IMR-90 (cell line): Measurements from ENCODE around the gene AP5B1. TPM values are rescaled to one million over a fixed set of nuclear protein-coding genes. Genes with fewer than 3 reads are reported as not detected.

Experiments
- ATAC-seq: fragments of 200-7000 bp; cut with Tn5 transposase; 2 replicates; pipeline ENCODE4 v1.9.1; 2020; ENCODE audit warnings: low read depth, mild to moderate bottlenecking, moderate library complexity
- BruUV-seq: library from RNA; stranded (reverse); fragments of 400-500 nt; replicated peaks from 2 replicates; lab custom pipeline; 2021; lab: Mats Ljungman, UMichigan
- CTCF ChIA-PET: fragments of 300-600 bp; formaldehyde crosslinking; extraction: SDS; loops from one replicate; lab custom pipeline; 2021; ENCODE audit warnings: antibody characterized with exemption; lab: Yijun Ruan, JAX
- POLR2A ChIA-PET: fragments of 300-600 bp; sonication (Branson Sonifier 250); formaldehyde crosslinking; loops from one replicate; lab custom pipeline; 2022; ENCODE audit warnings: antibody characterized with exemption; ENCODE audit not compliant: unreplicated experiment; lab: Charles Lee
- DNase-seq: peaks from one replicate; pipeline ENCODE4 v3.0.0; 2013
- H2AFZ ChIP-seq: replicated peaks from 2 replicates; pipeline ENCODE3; 2013; ENCODE audit warnings: low read length, mild to moderate bottlenecking; ENCODE audit not compliant: poor library complexity
- H2AK5ac ChIP-seq: 2 replicates; pipeline ENCODE4 v1.6.1; 2013; ENCODE audit warnings: low read depth, low read length, inconsistent platforms
- H2AK9ac ChIP-seq: replicated peaks from 2 replicates; pipeline ENCODE3; 2013; ENCODE audit warnings: mild to moderate bottlenecking, low read depth, low read length, moderate library complexity; ENCODE audit not compliant: poor library complexity
- H2BK120ac ChIP-seq: 2 replicates; pipeline ENCODE4 v1.6.1; 2013; ENCODE audit warnings: low read depth, low read length, inconsistent platforms
- H2BK15ac ChIP-seq: 3 replicates; pipeline ENCODE4 v1.6.1; 2013; ENCODE audit warnings: low read depth, low read length, inconsistent platforms
- H2BK20ac ChIP-seq: 2 replicates; pipeline ENCODE4 v1.6.1; 2013; ENCODE audit warnings: low read depth, mild to moderate bottlenecking, inconsistent platforms, low read length, moderate library complexity
- H2BK5ac ChIP-seq: 2 replicates; pipeline ENCODE4 v1.6.1; 2013; ENCODE audit warnings: mild to moderate bottlenecking, low read depth, low read length, inconsistent platforms; ENCODE audit not compliant: poor library complexity, severe bottlenecking
- H3K14ac ChIP-seq: replicated peaks from 2 replicates; pipeline ENCODE4 v1.6.1; 2013; ENCODE audit warnings: low read depth, low read length, inconsistent platforms
- H3K18ac ChIP-seq: 2 replicates; pipeline ENCODE4 v1.6.1; 2013; ENCODE audit warnings: low read depth, low read length, control low read depth
- H3K23ac ChIP-seq: 2 replicates; pipeline ENCODE4 v1.6.1; 2013; ENCODE audit warnings: low read depth, low read length, inconsistent platforms
- H3K27ac ChIP-seq: 2 replicates; pipeline ENCODE4 v1.5.1; 2013; ENCODE audit warnings: mild to moderate bottlenecking, control low read depth, low read length; ENCODE audit not compliant: insufficient read depth
- H3K27me3 ChIP-seq: 2 replicates; pipeline ENCODE4 v1.6.1; 2013; ENCODE audit warnings: low read length; ENCODE audit not compliant: control insufficient read depth, insufficient read depth
- H3K36me3 ChIP-seq: 2 replicates; pipeline ENCODE4 v1.6.1; 2013; ENCODE audit warnings: low read length, mixed read lengths; ENCODE audit not compliant: control insufficient read depth, insufficient read depth
- H3K4ac ChIP-seq: 2 replicates; pipeline ENCODE4 v1.6.1; 2013; ENCODE audit warnings: low read depth, low read length, inconsistent platforms
- H3K4me1 ChIP-seq: 2 replicates; pipeline ENCODE4 v1.6.1; 2013; ENCODE audit warnings: low read length, mixed read lengths; ENCODE audit not compliant: control insufficient read depth, insufficient read depth
- H3K4me2 ChIP-seq: 2 replicates; pipeline ENCODE4 v1.6.1; 2013; ENCODE audit warnings: low read depth, mild to moderate bottlenecking, control low read depth, low read length, moderate library complexity
- H3K4me3 ChIP-seq: 2 replicates; pipeline ENCODE4 v1.5.1; 2013; ENCODE audit warnings: low read depth, mild to moderate bottlenecking, control low read depth, low read length, moderate library complexity; ENCODE audit not compliant: insufficient read depth
- H3K56ac ChIP-seq: 2 replicates; pipeline ENCODE4 v1.6.1; 2013; ENCODE audit warnings: low read length, inconsistent platforms; ENCODE audit not compliant: insufficient read depth; ENCODE audit errors: extremely low read depth
- H3K79me1 ChIP-seq, 2 experiments: 2 replicates each; pipeline ENCODE4 v1.6.1; 2013; ENCODE audit warnings: low read length in 2 of 2, inconsistent platforms in 1 of 2, low read depth in 1 of 2
- H3K9ac ChIP-seq: 2 replicates; pipeline ENCODE4 v1.6.1; 2013; ENCODE audit warnings: low read depth, low read length, control low read depth
- H3K9me1 ChIP-seq: 2 replicates; pipeline ENCODE4 v1.6.1; 2013; ENCODE audit warnings: low read length, inconsistent platforms; ENCODE audit not compliant: insufficient read depth
- H3K9me3 ChIP-seq: 2 replicates; pipeline ENCODE4 v1.6.1; 2013; ENCODE audit warnings: low read length; ENCODE audit not compliant: control insufficient read depth, insufficient read depth
- H4K20me1 ChIP-seq: 2 replicates; pipeline ENCODE4 v1.6.1; 2013; ENCODE audit warnings: low read length, inconsistent platforms; ENCODE audit not compliant: insufficient read depth
- H4K5ac ChIP-seq: 2 replicates; pipeline ENCODE4 v1.6.1; 2013; ENCODE audit warnings: mild to moderate bottlenecking, low read depth, low read length, control low read depth
- H4K8ac ChIP-seq, 2 experiments: 2 replicates each; pipeline ENCODE4 v1.6.1; 2013; ENCODE audit warnings: low read depth in 2 of 2, low read length in 2 of 2, control low read depth in 1 of 2, inconsistent platforms in 1 of 2
- H4K91ac ChIP-seq: 2 replicates; pipeline ENCODE4 v1.6.1; 2013; ENCODE audit warnings: low read depth, low read length, inconsistent platforms; ENCODE audit not compliant: insufficient read depth
- BHLHE40 ChIP-seq: fragments of 150-350 bp; IDR thresholded peaks from 2 replicates; pipeline ENCODE4 v1.6.1; 2016; ENCODE audit warnings: mild to moderate bottlenecking, low read depth, low read length
- CHD1 ChIP-seq: IDR thresholded peaks from 2 replicates; pipeline ENCODE4 v1.6.1; 2012; ENCODE audit warnings: low read depth, low read length, improper control_type of control experiment
- CTCF ChIP-seq: conservative IDR thresholded peaks from 2 replicates; pipeline ENCODE4 v1.5.1; 2012; ENCODE audit warnings: mild to moderate bottlenecking, low read depth, low read length, improper control_type of control experiment
- FOS ChIP-seq: fragments of 150-350 bp; IDR thresholded peaks from 2 replicates; pipeline ENCODE4 v1.6.1; 2016; ENCODE audit warnings: low read depth, low read length
- MAFK ChIP-seq: IDR thresholded peaks from 2 replicates; pipeline ENCODE4 v1.6.1; 2012; ENCODE audit warnings: low read depth, low read length, improper control_type of control experiment
- MAZ ChIP-seq: IDR thresholded peaks from 2 replicates; pipeline ENCODE4 v1.6.1; 2012; ENCODE audit warnings: low read depth, mild to moderate bottlenecking, low read length, improper control_type of control experiment, moderate library complexity, borderline replicate concordance
- MXI1 ChIP-seq: IDR thresholded peaks from 2 replicates; pipeline ENCODE4 v1.6.1; 2012; ENCODE audit warnings: low read depth, mild to moderate bottlenecking, low read length, moderate library complexity, borderline replicate concordance
- NFE2L2 ChIP-seq: fragments of 150-350 bp; IDR thresholded peaks from 2 replicates; pipeline ENCODE4 v1.6.1; 2016; ENCODE audit warnings: low read depth, mild to moderate bottlenecking, low read length
- POLR2A ChIP-seq: IDR thresholded peaks from 2 replicates; pipeline ENCODE4 v1.6.1; 2012; ENCODE audit warnings: mild to moderate bottlenecking, low read depth, low read length
- RAD21 ChIP-seq: IDR thresholded peaks from 2 replicates; pipeline ENCODE4 v1.6.1; 2012; ENCODE audit warnings: low read length, improper control_type of control experiment
- RCOR1 ChIP-seq: IDR thresholded peaks from 2 replicates; pipeline ENCODE4 v1.6.1; 2012; ENCODE audit warnings: mild to moderate bottlenecking, low read length, improper control_type of control experiment; ENCODE audit not compliant: insufficient replicate concordance
- SMC3 ChIP-seq: fragments of 150-350 bp; IDR thresholded peaks from 2 replicates; pipeline ENCODE4 v1.6.1; 2016; ENCODE audit warnings: low read depth, mild to moderate bottlenecking, antibody characterized with exemption, low read length, moderate library complexity
- USF2 ChIP-seq: fragments of 150-350 bp; IDR thresholded peaks from 2 replicates; pipeline ENCODE4 v1.6.1; 2017; ENCODE audit warnings: mild to moderate bottlenecking, antibody characterized with exemption, low read length, low read depth
- WGBS, 2 experiments: methylation state at CpG; one replicate each; pipeline versions ENCODE4 v1.1.5 to v1.1.7; 2013; ENCODE audit warnings: missing lambda C conversion rate in 2 of 2; ENCODE audit not compliant: insufficient read length in 1 of 2; ENCODE audit errors: extremely low coverage in 2 of 2; 5-methylcytosine and 5-hydroxymethylcytosine counted together
- dilution Hi-C: fragments of 300-500 bp; cut with HindIII; formaldehyde crosslinking; loops from one replicate; pipeline ENCODE4 v1.14.3; 2018; ENCODE audit warnings: low sequenced_read_pairs; ENCODE audit not compliant: unreplicated experiment
- in situ Hi-C: fragments of 300-500 bp; cut with MboI; formaldehyde crosslinking; loops from 3 replicates; pipeline ENCODE4 v1.14.3; 2019; ENCODE audit warnings: low sequenced_read_pairs, inconsistent platforms, mixed read lengths
- intact Hi-C: fragments of 100-400 bp; cut with micrococcal nuclease; formaldehyde crosslinking; loops from 2 replicates; pipeline ENCODE4 v1.10.0; 2022
- polyA plus RNA-seq, 3 experiments: library from polyadenylated mRNA; depleted of rRNA; stranded (reverse); fragments of >200 nt; gene quantifications; 2 replicates each; pipeline ENCODE4 v1.2.3, GENCODE V29; 2012; ENCODE audit warnings: low replicate concordance in 1 of 3
- total RNA-seq: library from RNA; depleted of rRNA; stranded (reverse); fragments of >200 nt; gene quantifications from 2 replicates; pipeline ENCODE4 v1.2.3, GENCODE V29; 2012

Gene AP5B1
- total and polyA plus RNA-seq, 2 of the 4 experiments (the other 2 are of a cell fraction): 2.5 to 5.0 TPM

- ChIA-PET POLR2A (no interaction called here), CTCF (interaction anchor here (2.0 kb wide), 1 partner anchor 16 kb away, joined by 4 read pairs; the partner anchor contains the start of gene KAT5)
- dilution Hi-C loops: no loop called here
- Histone ChIP-seq H3K4me3 (no peak overlapping the region), H2BK5ac (no peak overlapping the region), H2AK5ac (no peak overlapping the region), H3K36me3 (no peaks in the 10 kb centered on the region), H2BK15ac (no peak overlapping the region), H3K9ac (no peak overlapping the region), H4K20me1 (no peaks in the 10 kb centered on the region), H2AFZ (no peak overlapping the region), H3K23ac (no peak overlapping the region), H3K56ac (no peak overlapping the region), H3K27ac (no peak overlapping the region), H3K9me3 (peaks cover 2% of the 10 kb centered on the region; the same call in 1 of the 2 replicates), H2AK9ac (no peak overlapping the region), H4K8ac (no peak overlapping the region), H4K91ac (no peak overlapping the region), H4K5ac (no peak overlapping the region), H3K4me2 (no peak overlapping the region), H3K79me1 (no peaks in the 10 kb centered on the region), H3K27me3 (peaks cover 12% of the 10 kb centered on the region), H2BK120ac (no peak overlapping the region), H3K14ac (no peak overlapping the region), H2BK20ac (no peak overlapping the region), H3K9me1 (no peaks in the 10 kb centered on the region), H3K4me1 (no peaks in the 10 kb centered on the region), H3K18ac (no peak overlapping the region), H3K4ac (no peak overlapping the region)
- intact Hi-C loops: no loop called here
- DNase-seq (no peak), ATAC-seq (no peak)
- TF ChIP-seq MAFK (no peak), CTCF (no peak), NFE2L2 (no peak), MXI1 (no peak), MAZ (no peak), RAD21 (no peak), RCOR1 (no peak), POLR2A (no peak), USF2 (no peak), SMC3 (no peak), FOS (no peak), BHLHE40 (no peak), CHD1 (no peak)
- WGBS, 2 experiments: 82% methylated on average over 5 of the region's 15 CpGs; no CpG with 5 or more reads in 1 of the 2 experiments
- in situ Hi-C loops: no loop called here
- no TSS peak for BruUV-seq
Observed at GRCh38 chr11:65727865-65728264, 52.9 kb downstream of the AP5B1 start.
